Right lung (tissue), 5 donors: ENCODE data around the gene U2AF2. TPM values are rescaled to one million over a fixed set of nuclear protein-coding genes. Genes with fewer than 3 reads are reported as not detected.

Source experiments
- DNase-seq, 2 donors: peaks; one replicate each; pipeline ENCODE4 v3.0.0-alpha.2; 2013
- polyA plus RNA-seq, 5 donors: library from polyadenylated mRNA; unstranded; fragments of 120-200 nt; gene quantifications; one replicate each; pipeline versions ENCODE4 v1.2.1 to v1.2.3, GENCODE V29; 2013; ENCODE audit warnings: inconsistent platforms in 1 of 5, low replicate concordance in 1 of 5; ENCODE audit not compliant: insufficient read length in 5 of 5, insufficient read depth in 1 of 5

U2AF2 gene
- polyA plus RNA-seq, 5 donors = 137 to 222 (median 182) TPM

GRCh38 chr19:55672418-55672817, 17.6 kb downstream of the U2AF2 start:
- no peak for DNase-seq

DNA sequence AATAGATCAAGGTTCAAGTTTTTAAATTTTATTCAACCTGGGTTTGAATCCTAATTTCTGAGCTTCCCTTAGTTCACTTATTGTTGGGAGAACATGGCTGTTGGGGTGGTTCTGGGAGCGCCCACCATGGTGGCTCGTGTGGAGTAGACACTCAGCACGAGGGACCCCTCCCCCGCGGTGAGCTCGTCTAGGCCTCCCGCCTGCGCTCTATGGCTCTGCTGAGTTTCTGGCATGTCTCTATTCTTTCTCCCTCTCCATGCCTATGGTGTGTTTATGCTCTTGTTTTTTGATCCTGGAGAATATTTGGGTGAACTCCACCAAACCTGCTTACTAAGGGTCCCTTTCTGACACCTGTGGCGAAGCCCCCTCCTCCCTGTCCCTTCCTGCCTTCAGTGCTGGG, 18.6 kb downstream of the U2AF2 start:
- no peak for DNase-seq

DNA sequence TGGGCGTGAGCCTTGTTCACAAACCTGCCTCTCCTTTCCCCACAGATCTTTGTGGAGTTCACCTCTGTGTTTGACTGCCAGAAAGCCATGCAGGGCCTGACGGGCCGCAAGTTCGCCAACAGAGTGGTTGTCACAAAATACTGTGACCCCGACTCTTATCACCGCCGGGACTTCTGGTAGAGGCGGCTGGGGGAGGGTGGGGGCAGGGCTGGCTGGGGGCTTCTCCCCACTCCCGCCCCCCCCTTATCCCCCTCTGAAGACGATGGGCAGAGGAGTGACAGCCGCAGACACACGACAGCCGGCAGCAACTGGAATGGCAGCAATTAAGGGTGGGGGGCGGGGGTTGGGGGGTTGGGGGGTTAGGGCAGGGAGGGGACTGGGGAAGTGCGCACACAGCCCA, 19.1 kb downstream of the U2AF2 start:
- DNase-seq = no peak

DNA sequence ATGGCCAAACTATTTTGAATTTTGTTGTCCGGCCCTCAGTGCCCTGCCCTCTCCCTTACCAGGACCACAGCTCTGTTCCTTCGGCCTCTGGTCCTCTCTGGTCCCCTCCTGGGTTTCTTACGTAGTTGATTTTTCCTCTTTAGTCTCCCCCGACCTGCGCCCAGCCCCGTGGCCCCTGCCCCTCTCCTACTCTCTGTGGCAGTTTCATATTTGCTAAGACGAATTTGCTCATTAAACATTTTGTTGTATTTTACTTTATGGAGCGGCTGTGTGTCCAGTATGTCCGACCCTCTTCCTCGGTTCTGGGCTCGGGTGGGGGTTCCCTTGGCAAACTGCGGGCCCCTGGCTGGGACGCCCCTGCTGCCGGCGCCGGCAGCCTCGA, 19.6 kb downstream of the U2AF2 start:
- DNase-seq = no peak

GRCh38 chr19:55674841-55675660, 20.2 kb downstream of the U2AF2 start, which contains the start of gene EPN1:
EPN1 (plus strand) TSS chr19:55675226; CDS start chr19:55678628, 3,402 bp downstream.
- DNase-seq = peak; percentile 94 to 96

- no peak for DNase-seq
Measured at GRCh38 chr19:55675661-55676354, 21.0 kb downstream of the U2AF2 start.

GRCh38 chr19:55676383-55676782, 21.5 kb downstream of the U2AF2 start:
- DNase-seq = no peak

- DNase-seq = no peak
Measured at GRCh38 chr19:55676889-55677505, 22.2 kb downstream of the U2AF2 start.

- DNase-seq = no peak
Measured at GRCh38 chr19:55677572-55678028, 22.8 kb downstream of the U2AF2 start.

DNA sequence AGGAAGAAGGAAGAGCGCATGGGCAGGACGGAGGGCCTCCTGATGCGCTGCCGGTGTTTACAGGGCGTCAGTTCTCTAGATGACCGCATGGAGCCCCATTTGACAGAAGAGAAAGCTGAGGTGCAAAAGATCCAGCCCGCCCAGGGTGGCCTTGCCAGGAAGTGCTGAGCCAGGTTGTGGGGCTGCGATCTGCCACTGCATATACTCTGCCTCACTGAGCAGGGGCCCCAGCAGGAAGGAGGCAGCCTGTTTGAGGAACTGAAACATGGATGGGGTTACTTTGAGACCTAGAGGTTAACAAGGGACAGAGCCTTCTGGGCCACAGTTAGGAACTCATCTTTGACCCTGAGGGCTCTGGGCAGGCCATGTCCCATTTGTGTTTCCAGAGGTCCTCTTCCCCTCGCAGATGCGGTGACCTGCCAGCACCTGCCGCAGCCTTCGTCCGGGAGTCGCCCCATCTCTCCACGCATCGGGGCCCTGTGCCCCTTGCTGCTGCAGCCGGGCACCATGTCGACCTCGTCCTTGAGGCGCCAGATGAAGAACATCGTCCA, 23.4 kb downstream of the U2AF2 start:
- DNase-seq = no peak

GRCh38 chr19:55679343-55680257, 24.8 kb downstream of the U2AF2 start:
- no peak for DNase-seq

- DNase-seq = no peak
Measured at GRCh38 chr19:55680339-55681130, 25.7 kb downstream of the U2AF2 start.

DNA sequence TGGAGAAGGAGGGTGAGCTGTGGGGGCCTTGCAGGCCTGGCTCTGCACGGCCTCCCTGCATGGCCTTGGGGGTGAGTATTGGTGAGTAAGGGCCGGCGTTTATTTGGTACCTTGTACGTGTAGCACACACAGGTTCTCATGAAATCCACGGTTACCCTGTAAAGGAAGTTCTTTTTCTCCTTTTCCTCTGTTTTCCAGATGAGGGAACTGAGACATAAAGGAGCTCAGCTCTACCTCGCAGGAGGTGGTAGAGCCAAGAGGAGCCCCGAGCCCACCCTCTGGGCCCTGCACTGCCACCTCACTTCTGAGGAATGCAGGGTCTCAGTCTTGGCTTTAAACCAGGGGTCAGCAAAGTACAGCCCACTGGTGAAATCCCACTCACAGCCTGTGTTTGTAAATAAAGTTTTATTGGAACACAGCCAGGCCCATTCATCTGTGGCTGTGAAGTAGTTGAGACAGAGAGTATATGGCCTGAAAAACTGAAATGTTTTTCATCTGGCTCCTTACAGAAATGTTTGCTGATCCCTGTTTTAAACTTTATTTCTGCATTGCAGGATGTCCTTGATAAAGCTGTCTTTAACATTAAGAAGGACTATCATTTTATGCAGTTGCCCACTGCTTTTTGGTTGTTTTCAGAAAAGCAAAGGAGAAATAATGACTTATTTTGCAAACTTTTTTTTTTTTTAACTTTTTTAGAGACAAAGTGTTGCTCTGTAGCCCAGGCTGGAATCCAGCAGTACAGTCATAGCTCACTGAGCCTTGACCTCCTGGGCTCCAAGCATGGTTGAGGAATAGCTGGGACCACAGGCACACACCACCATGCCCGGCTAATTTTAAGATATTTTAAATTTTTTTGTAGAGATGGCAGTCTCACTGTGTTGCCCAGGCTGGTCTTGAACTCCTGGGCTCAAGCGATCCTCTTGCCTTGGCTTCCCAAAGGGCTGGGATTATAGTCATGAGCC, 26.6 kb downstream of the U2AF2 start:
- DNase-seq = no peak

GRCh38 chr19:55683449-55684261, 28.8 kb downstream of the U2AF2 start:
- DNase-seq = peak; percentile 31 to 36

- no peak for DNase-seq
Measured at GRCh38 chr19:55684946-55685681, 30.3 kb downstream of the U2AF2 start.

GRCh38 chr19:55685776-55686175, 30.9 kb downstream of the U2AF2 start:
- DNase-seq = no peak

- DNase-seq = no peak
Measured at GRCh38 chr19:55686311-55687050, 31.6 kb downstream of the U2AF2 start.
